GM04504 (cell line): ENCODE results near the gene B3GAT1.

Source experiments
- DNase-seq: peaks from one replicate; pipeline ENCODE4 v3.0.0-alpha.2; 2012; ENCODE audit warnings: low read depth

B3GAT1 gene

DNA sequence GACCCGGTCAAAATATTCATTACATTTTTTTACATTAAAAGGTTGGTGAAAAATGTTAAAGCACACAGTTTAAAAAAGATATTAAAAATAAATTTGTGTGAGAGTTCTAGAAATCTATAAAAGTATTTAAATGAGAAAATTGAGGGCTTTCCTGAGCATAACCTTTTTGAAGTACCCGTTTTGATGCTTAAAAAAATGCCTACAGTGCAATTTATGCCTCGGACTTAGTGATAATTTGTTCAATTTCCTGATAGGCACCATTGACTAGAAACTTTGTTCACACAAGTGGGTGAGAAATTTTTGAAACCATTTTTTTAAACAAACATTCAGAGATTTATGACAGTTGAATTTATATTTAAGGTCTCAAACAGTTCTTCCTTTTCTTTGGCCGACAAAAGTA is 29.7 kb upstream of the B3GAT1 start:
- no peak for DNase-seq

DNA sequence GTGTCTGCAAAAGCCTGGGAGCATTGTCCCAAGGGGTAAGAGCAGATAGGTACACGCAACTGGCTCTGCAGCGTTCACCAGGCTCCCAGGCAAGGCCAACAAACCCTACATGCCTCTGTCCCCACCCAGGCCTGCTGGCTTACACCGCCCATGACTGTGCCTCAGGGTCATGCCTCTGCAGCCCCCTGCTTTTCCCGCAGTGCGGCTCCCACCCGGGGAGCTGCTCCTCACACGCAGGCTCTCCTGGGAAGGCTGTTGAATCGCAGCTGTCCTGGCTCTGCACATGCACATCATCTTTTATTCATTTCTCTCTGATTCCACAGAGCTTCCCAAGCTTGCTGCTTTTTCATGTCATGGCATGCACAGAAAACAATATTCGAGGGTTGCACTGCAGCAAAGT is 29.2 kb upstream of the B3GAT1 start:
- no peak for DNase-seq

DNA sequence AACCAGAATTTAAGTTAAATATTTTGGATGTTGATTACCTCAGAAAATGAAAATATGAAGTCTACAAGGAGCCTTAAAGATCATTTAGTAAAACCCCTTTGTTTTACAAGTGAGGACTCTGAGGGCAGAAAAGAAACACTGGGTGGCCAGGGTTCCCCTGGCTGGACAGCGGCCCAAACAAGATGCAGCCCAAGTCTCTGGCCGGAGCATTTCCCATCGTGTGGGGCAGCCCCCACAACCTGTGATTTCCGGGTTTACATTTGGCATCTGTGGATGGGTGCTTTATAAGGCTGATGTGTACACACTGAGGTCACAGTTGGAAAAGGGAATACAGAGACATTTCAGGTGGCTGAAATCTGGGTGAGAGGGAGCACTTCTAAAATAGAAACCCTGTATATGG is 28.8 kb upstream of the B3GAT1 start:
- no peak for DNase-seq

DNA sequence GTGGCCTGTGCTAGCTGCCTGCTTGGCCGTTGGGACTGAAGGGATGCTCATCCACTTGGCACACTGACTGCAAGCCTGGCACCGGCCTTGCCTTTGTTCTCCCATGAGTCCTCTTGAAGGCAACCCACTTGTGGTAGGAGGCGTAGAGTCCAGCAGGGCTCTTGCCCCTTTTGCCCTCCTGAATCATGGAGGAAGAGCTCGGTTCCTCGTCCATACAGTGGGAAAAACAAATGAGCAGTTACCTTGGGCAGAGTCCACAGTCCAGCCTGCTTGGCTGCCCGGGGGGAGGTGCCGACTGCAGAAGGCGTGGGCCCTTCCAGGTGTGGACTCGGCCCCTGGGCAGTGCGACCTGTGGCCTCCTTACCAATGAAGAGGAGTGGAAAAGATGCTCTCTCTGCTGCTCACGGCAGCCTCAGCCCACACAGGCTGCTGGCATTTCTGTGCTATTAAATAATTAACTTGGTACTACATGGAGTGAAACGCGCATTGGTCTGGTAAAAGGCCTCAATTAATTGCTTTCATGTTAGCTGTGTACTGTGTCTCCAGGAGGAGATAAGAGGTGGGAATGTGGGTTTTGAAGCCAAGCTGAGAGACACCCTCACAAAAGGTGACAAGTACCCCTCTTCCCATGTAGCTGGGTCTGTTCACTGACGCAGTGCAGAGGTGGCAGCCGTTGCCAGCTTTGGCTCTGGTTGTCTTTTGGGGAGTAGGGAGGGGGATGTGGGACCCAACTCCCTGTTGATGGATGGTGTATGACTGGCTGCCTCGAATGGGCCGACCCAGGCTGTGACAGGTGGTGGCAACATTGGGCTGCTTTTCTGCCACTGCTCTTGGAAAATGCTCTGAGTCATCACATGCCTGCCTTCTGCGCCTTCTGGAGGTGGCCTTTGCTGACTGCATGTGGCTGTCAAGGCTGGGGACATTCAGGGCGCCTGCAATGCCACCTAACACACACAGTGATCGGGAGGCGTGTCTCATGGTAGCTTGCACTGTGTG is 26.8 kb upstream of the B3GAT1 start:
- no peak for DNase-seq

DNA sequence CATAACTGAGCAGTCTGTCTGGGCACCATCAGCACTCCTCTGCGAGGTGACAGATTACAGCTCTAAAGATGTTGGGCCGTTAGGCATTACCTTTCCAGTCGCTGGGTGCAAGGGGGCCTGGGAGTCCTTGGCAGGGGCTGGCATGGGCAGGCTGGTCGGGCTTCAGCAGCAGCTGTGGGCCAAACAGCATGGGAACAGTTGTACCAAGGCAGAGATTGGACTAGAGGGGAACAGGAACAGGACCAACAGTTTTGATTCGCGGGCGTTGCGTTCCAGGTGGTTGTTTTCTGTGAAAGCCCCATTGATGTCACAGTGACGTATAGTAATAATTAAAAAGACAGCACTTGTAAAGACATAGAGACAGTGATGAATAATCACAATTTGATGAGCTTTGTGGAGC is 25.8 kb upstream of the B3GAT1 start:
- no peak for DNase-seq

DNA sequence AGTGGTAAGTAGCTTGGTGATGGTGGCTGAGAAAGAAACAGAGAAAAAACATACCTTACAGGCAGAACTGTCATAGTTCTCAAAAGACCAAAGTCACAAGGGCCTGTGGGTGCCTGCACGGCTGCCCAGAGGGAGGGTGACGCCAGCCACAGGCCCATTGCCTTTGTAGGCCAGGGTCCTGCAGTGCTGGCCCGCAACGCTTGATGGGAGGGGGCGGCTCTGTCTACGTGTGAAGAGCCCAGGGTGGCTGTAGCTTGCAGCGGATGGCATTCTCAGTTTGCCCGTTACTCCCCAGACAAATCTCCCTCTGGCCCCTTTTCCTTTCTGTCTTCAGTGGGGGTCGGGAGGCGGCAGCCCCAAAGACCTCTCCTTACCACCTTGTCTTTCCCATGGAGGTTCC is 24.7 kb upstream of the B3GAT1 start:
- DNase-seq: no peak

DNA sequence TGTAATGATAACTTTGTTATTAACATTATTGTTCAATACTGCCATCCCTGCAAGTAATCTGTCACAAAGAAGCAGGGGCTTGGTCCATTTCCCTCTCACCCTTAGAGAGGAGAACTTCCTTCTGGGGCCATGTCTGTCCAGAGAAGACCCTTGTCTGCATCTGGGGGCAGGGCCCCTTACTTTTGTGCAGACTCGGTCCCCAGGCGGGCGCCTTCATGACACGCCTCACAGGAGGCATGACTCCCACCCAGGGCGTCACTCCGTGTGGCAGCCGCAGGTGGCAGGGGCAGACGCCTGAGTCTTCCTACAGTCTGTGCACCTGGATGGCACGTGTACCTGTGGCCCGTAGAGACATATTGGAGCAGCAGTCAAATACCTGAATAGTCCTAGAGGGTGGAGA is 21.8 kb upstream of the B3GAT1 start:
- no peak for DNase-seq

DNA sequence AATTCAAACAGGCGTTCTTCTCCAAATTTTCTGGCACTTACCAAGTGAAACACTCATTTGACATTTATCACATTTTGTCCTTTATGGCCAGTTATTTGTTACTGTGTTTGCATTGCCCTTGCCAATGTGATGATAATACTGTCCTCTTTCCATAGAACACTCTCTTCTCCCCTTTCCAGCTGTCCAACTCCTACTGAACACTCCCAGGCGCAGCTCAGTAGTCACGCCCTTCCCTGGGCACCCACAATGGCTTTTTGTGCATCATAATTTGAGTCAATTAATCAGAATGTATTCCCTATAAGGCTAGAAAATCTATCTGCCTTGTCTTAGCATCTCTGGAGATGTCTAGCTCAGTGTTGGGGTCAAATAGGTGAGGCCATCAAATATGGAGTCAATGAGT is 21.2 kb upstream of the B3GAT1 start:
- DNase-seq: no peak

DNA sequence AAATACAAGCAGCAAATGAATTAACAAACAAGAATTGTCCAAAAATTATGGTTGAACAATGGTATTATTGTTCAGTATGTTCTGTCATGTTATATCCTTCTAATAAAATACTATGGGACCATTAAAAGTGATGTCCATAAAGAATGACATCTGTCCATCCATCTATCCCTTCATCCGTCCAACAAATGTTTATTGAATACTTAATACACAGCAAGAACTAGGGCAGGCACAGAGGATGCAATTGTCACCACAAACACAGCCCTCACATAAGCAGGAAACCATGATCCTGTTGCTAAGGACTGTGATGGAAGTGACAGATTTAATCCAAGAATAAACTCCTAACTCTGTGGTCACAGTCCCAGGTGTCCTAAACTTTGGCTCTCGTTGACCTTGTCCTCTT is 20.7 kb upstream of the B3GAT1 start:
- no peak for DNase-seq

DNA sequence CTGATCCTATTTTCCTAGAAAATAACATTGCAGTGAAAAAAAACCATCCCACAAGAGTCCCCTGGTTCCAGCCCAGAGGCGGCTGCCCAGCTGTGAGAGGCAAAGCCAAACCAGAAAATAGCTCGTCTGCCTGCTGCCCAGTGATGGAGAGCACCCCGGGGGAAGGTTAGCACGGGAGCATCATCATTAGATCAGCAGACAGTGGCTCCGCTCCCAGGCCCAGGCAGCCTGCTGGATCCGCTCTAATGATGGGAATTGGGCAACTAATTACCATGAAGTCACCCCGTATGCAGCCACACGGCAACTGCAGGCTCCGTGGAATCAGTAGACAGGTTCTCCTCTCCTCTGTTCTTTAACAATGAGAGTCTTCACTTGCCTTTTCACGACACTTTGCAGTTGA is 17.1 kb upstream of the B3GAT1 start:
- no peak for DNase-seq

DNA sequence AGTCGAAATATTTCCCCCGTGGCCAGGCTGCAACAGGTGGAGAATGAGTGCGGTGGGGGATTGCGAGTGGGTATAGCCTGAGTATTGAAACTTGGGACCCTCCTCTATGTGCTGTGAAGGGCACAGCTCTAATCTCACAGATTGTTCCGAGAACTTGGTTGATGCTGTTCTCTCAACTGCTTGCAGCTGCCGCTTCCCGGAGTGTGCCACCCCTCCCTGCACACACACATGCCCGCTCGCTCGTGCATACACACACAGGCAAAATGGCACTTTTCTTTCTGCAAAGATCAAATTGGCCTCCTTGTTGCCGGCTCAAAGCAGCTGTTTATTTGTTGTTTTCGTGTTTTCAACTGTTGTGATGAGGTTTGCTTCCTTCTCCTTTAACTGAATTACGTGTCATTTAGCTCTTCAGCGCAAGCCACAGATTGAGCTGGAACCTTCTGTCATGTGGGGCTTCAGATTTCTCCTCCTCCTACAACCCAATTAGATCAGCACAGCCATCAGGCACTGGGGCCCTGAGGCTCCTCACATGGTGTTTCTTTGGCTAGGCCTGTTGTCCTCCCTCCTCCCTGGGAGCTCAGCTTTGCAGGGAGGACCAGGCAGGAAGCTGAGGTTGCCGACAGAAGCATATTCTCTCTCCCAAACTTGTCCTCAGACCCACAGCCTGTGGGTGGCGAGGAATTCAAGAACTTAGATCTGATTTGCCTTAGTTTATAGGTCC is 13.9 kb upstream of the B3GAT1 start:
- DNase-seq: no peak

DNA sequence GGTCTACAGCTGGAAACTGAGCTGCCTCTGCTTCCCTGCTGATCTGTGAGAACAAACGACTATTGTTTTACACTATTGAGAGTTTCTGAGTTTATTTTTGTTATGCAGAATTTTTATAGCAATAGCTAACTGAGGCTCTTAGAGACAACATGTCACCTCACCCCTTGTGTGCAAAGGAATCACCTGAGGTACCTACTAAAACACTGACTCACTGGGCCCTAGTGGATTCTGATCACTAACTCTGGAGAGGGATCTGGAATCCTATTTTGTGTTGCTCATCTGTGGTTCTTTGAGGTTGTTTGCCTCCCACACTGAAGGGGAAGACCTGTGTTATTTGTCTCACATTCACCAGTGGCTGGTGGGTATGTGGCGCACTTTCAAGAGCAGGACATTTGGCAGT is 13.4 kb upstream of the B3GAT1 start:
- DNase-seq: no peak

DNA sequence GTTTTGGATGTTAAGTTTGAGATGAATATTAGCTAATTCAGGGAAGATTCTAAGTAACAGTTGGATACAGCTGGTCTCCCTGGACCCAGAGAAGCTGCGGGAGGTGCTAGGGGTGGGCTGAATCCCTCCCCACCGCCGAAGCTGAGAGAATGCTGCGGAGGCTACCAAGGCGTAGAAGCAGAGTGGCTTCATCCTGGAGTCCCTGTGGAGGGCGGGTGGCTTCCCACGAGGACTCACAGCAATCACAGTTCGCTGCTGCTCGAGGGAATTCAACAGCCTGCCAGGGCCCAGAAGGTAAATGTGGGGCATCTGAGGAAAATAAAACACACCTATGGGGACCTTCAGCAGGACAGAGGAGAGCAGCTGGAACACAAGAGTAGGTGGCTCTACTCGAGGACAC is 11.1 kb upstream of the B3GAT1 start:
- DNase-seq: no peak

DNA sequence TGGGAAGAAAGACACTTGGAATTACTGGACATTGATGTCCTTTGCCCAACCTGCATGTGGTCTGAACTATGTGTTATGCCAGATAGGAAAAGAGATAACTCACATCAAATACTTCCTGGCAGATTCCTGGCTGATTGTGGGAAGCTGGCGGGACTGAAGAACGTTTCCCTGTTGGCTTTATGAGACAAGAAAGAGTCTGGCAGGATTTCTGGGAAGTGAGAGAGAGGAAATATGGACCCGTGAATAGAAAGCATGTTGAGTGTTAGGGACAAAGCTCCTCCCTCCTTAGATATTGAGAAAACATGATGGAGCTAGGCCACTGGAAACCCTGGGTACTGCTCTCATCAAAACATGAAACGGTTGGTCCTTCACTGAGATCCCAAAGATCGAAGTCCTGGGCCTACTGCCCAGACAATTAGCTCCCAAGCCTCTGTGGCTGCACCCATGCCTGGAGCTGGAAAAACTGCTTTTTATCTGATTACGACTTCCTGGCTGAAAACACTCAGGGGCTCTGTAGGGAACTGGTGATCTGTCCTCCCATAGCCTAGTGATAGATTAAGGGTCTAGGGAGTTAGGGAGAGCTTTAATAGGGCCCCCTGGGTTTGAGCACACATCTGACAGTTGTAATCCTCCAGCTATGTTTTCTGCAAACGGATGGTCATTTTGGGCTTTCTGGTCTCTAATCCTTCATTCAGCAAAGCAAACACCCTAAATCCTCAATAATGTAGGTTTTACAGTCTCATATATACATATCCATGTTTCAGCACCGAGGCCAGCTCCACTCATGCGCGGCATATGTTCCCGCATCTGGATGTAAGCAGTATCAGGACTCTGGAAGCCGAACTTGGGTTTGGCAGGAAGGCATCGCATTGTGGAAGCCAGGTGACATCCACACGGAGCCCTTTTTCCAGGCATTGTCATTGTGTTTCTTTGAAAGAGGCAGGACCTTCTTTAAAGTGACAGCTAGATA is 6.1 kb upstream of the B3GAT1 start:
- no peak for DNase-seq

DNA sequence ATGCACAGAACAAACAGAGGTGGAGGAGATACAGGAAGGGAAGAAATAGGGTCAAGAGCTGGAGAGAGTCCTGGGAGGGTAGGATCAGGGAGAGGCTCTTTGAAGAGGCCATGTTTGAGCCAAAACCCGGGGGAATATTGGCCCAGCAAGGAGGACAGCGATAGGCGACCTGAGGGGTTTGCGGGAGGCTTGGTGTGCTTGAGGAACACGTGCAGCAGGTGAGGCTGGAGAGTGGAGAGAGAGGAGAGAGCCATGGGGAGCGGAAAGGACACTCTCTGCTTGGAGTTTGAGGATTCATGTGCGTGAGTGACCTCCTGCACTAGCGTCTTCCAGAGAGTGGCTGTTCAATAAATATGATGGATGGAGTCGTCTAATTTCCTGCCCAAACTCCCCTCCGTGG is 4.7 kb upstream of the B3GAT1 start:
- DNase-seq: no peak

DNA sequence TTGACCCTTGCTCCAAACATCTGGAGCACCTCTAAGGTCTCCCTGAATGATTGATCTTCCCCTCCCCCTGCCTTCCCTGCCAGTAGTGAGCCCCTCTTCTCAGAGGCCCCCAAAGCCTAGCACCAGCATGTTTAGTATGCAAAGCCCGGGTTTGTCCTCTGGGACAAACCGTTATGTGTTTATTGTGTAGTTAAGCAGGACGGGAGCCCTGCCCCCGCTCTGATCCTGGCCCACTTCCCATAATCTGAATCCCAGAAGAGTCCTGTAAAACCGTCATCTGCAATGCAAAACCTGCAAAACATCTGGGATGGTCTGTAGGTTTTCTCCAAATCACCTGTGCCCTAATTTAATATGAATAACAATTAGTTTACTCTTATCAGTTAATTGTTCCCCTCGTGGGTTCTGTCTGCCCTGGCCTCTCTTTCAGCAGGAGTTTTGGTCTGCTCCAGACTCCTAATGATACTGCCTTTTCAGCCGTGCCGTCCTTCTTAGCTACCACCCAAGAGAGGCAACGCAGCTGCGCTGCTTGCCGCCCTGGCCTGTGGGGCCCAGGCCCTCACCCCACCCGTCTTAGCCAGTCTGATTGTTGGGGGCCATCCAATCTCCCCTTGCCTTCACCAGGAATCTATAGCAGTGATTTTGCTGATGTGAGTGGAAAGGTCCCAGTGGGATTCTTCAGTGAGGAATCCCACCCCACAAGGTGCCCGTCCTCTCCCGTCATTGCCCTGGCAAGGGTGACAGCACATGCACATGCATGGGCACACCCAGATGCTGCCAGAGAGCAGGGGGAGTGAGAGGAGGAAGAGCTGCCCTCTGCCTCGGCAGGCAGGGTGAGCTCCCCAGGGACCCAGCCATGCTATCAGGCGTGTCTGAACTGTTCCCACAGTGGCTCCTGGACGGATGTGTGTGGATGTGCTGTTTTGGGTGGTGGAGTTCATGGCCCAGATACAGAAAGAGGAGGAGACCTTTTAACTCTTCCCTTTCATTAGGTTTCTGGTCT is 3.0 kb upstream of the B3GAT1 start:
- no peak for DNase-seq

DNA sequence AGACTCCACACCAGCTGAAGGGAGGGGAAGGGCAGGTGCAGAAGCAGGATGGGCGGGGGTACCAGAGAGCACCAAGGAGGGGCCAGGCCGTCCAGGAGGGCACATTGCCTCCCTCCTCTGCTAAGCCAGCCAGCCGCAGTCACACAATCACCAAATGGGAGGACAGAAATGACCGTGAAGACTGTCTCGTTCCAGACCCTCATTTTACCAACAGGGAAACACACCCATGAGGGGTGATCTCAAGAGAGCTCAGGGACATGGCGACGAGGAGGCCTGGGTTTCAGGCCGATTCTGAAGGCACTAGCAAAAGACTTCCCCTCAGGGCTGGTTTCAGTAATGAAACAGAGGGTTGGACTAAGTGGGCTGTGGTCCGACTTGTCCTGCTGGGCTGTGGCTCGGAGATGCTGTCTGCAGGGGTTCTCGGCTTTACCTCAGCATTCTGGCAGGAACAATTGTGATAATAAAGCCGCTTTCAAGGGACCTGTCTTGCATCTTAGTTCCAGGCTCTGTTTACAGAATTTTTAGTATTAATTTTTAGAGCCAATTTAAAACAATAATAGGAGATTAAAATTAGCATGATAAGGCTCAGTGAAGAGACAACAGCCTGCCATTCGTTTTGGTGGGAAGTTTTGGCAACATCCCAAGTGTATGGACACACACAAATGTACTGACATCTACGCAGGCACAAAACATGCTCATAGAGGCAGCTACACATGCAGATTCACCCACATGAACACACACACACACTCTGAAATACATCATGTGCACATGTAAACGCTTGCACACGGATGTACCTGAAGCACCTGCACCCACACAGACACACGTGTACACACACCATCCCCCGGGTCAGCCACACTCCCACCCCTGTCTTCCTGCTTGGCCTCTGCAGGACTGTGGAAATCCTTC is 2.0 kb upstream of the B3GAT1 start:
- no peak for DNase-seq

DNA sequence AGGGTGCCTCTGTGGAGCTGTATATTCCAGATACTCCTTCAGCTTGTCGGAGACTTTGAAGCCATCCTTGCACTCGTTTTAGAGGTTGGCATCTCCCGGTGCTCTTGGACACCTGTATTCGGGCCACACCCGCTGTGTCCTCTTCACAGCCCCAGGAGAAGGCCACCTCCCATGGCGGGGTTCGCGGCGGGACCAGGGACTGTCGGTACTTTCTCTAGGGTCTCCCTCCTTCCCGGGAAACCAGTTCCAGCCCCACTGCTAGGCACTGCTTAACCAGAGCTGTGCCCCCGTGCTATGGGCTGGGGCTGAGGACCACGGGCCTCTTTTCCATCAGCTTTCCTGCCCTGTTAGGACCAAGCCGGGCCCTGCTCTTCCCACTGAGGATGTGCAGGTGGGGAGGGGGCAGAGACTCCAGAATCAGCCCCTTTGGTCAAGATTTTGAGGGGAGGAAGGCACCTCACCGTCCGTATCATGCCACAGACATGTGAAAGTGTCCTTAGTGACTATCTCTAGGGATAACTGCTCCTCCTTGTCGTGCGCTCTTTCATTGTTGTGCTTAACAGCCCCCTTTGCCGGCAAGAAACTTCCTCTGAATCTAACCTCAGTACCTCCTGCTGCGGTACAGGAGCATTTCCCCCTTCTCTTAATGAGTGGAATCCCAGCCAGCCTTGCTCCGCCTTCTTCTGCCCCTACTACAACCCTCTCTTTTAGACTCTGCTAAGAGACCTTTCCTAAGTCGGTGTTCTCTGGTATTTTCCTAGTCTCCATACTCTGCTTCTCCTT is 1.2 kb upstream of the B3GAT1 start:
- DNase-seq: no peak

DNA sequence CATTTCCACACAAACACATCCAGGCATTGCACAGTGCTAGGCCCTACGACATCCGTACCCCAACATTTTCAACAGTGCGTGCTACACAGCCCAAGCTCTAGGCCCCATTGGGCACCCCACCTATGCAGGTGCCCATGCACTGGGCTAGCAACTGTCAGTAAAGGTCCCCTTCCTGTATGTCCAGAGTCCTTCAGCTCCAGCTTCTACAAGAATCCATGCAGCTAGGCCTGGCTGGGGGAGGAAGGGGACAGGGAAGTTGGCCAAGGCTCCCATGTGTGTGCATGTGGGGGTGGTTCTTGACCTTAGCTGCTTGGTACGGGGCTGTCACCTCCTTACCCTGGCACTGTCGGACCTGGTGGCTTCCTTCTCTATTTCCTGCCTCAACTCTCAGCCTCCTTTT is 1.3 kb downstream of the B3GAT1 start:
- no peak for DNase-seq
